Measurements from ENCODE around the gene PLA2G4C.

DNA sequence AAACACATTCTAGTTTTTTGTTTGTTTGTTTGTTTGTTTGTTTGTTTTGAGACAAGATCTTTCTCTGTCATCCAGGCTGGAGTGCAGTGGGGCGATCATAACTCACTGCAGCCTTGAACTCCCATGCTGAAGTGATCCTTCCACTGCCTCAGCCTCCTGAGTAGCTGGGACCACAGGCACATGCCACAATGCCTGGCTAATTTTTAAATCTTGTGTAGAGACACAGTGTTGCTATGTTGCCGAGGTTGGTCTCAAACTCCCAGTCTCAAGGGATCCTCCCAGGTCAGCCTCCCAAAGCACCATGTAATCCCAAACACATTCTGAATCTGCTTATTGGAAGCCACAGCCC lies 15.8 kb downstream of the PLA2G4C start:
- TF ChIP-seq, protein P1, sequence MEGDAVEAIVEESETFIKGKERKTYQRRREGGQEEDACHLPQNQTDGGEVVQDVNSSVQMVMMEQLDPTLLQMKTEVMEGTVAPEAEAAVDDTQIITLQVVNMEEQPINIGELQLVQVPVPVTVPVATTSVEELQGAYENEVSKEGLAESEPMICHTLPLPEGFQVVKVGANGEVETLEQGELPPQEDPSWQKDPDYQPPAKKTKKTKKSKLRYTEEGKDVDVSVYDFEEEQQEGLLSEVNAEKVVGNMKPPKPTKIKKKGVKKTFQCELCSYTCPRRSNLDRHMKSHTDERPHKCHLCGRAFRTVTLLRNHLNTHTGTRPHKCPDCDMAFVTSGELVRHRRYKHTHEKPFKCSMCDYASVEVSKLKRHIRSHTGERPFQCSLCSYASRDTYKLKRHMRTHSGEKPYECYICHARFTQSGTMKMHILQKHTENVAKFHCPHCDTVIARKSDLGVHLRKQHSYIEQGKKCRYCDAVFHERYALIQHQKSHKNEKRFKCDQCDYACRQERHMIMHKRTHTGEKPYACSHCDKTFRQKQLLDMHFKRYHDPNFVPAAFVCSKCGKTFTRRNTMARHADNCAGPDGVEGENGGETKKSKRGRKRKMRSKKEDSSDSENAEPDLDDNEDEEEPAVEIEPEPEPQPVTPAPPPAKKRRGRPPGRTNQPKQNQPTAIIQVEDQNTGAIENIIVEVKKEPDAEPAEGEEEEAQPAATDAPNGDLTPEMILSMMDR (IDR thresholded peaks at IDR 0.05; ENCODE audit: low read depth, low read length): no peak
- TF ChIP-seq, protein P2, sequence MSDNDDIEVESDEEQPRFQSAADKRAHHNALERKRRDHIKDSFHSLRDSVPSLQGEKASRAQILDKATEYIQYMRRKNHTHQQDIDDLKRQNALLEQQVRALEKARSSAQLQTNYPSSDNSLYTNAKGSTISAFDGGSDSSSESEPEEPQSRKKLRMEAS (IDR thresholded peaks at IDR 0.05; ENCODE audit: low read depth, low read length): no peak

All from NB4 (cell line).